ENCODE measurements around the gene ENAH.

ENAH gene

DNA sequence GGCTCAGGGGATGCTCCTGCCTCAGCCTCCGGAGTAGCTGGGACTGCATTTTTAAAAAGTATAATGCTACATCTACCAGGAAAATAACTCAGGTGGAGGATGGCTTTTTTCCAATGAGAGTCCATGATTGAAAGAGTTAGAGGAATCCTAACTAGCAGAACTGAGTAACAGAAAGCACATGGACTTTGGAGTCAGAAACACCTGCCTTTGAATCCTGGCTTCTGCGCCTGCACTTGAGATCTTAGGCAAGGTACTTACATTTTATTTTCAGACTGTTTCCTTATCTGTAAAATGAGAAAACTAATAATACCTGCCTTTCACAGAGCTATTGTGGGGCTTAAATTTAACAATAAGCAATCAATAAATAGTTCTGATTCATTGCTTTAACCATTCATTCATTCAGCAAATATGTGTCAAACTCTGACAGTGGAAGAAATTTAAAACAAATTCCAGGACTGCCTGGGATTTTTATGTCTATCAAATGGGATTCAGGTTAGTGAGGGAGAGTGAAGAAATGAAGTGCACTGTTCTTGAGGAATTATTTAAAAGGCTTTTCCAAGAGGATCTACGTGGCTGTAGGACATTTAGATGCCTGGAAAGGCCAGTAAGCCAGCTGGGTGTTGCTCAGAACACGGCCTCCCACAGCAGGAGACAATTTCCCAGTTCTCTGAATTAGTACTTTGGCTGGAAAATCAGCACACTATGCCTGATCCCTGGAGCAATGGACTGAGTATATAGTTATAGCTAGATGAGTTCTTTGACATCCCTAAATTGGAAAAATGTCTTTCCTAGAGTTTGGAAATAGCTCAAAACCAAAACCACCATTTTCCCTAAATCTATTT, 212.3 kb downstream of the ENAH start:
- no peak for DNase-seq (ENCODE audit: insufficient read length, low spot score)
- TF ChIP-seq POLR2A (IDR thresholded peaks at IDR 0.05; ENCODE audit: low read depth, low read length): no peak
- no peak for FAIRE-seq

- FAIRE-seq (no peak), DNase-seq (ENCODE audit: insufficient read length, low spot score) (no peak)
- no peak for TF ChIP-seq POLR2A (IDR thresholded peaks at IDR 0.05; ENCODE audit: low read depth, low read length)
Observed at GRCh38 chr1:225437710-225438437, 215.0 kb downstream of the ENAH start.

Data from H54 (cell line).